ENCODE data around the gene GLT8D1. TPM values are rescaled to one million over a fixed set of nuclear protein-coding genes. Genes with fewer than 3 reads are reported as not detected.

GLT8D1 gene
- total and polyA plus RNA-seq, 9 of the 15 experiments (the other 6 are each of a cell fraction or from before 2014, with no cell fraction given), result 14.1 to 65.9 (median 33.7) TPM

- TF ChIP-seq MTA3 (IDR thresholded peaks at IDR 0.05; ENCODE audit: borderline replicate concordance) (no peak), U2AF1 (optimal IDR thresholded peaks at IDR 0.05; ENCODE audit: low read depth, low read length) (no peak), EHMT2 (IDR thresholded peaks at IDR 0.05) (no peak), RCOR1 (IDR thresholded peaks at IDR 0.05; ENCODE audit: borderline replicate concordance in 1 of 2, low read depth in 2 of 2, low read length in 2 of 2) (peak in 1 of 2 experiments; percentile 39; a peak in 1 of 4 replicates), DPF2 (IDR thresholded peaks at IDR 0.05) (peak; percentile 71), ZNF124 (CRISPR knock-in tag; IDR thresholded peaks at IDR 0.05) (no peak), LEF1 (IDR thresholded peaks at IDR 0.05) (peak; percentile 31; the same call in 1 of the 2 replicates), ZNF518B (CRISPR knock-in tag; IDR thresholded peaks at IDR 0.05) (no peak), ZNF121 (CRISPR knock-in tag; conservative IDR thresholded peaks at IDR 0.05) (no peak), GTF3C2 (IDR thresholded peaks at IDR 0.05; ENCODE audit: borderline replicate concordance, extremely low read depth, insufficient read length) (no peak), ZEB2 (IDR thresholded peaks at IDR 0.05) (peak; percentile 37; the same call in 1 of the 2 replicates), ZNF263 (CRISPR knock-in tag; IDR thresholded peaks at IDR 0.05; ENCODE audit: borderline replicate concordance) (no peak), SMARCA4 (IDR thresholded peaks at IDR 0.05) (peak; percentile 23; the same call in 1 of the 2 replicates), NR4A1 (CRISPR knock-in tag; IDR thresholded peaks at IDR 0.05) (no peak), NR4A1 (tag; IDR thresholded peaks at IDR 0.05) (no peak), SOX6 (IDR thresholded peaks at IDR 0.05) (peak; percentile 65; the same call in 1 of the 2 replicates), LARP7 (IDR thresholded peaks at IDR 0.05) (no peak), ZNF324 (CRISPR knock-in tag; IDR thresholded peaks at IDR 0.05) (no peak), C11orf30 (IDR thresholded peaks at IDR 0.05; ENCODE audit: low read depth) (peak; percentile 26; the same call in 1 of the 2 replicates), PRMT5 (CRISPR knock-in tag; IDR thresholded peaks at IDR 0.05) (no peak), GABPA (tag; conservative IDR thresholded peaks at IDR 0.05; ENCODE audit: low read depth) (0 out of 2 replicates have a peak, but pooled peaks have one; percentile 32), SP2 (IDR thresholded peaks at IDR 0.05; ENCODE audit: extremely low read depth, low read depth, low read length, poor library complexity, severe bottlenecking) (no peak), TSC22D4 (tag; IDR thresholded peaks at IDR 0.05) (no peak), JUND (IDR thresholded peaks at IDR 0.05; ENCODE audit: borderline replicate concordance, low read depth, low read length) (peak; percentile 24; the same call in 1 of the 2 replicates), JUND (tag; IDR thresholded peaks at IDR 0.05; ENCODE audit: borderline replicate concordance, low read depth, low read length) (peak; percentile 47; the same call in 1 of the 3 replicates), BHLHE40 (IDR thresholded peaks at IDR 0.05; ENCODE audit: low read length) (peak; percentile 35; the same call in 1 of the 2 replicates)
Measured at GRCh38 chr3:52650439-52650838, 55.2 kb downstream of the GLT8D1 start (continued).
